AG04449 (cell line): Measurements from ENCODE around the gene INHBE.

Source experiments
- CTCF ChIA-PET: fragments of 350-600 bp; formaldehyde crosslinking; extraction: SDS; loops from one replicate; lab custom pipeline; 2021; ENCODE audit warnings: antibody characterized with exemption; lab: Yijun Ruan, JAX
- POLR2A ChIA-PET: fragments of 400-600, 350-600 bp; formaldehyde crosslinking; extraction: SDS; loops from one replicate; lab custom pipeline; 2020; ENCODE audit warnings: antibody characterized with exemption, inconsistent platforms; lab: Yijun Ruan, JAX
- DNase-seq: peaks from one replicate; pipeline ENCODE4 v3.0.0-alpha.2; 2010; ENCODE audit warnings: low read depth, low spot score
- H3K4me3 ChIP-seq: 2 replicates; pipeline ENCODE4 v1.5.1; 2011; ENCODE audit warnings: low read depth, mild to moderate bottlenecking, control low read depth, low read length
- CTCF ChIP-seq: IDR thresholded peaks from one replicate; pipeline ENCODE4 v1.5.1; 2011; ENCODE audit warnings: mild to moderate bottlenecking, moderate library complexity, low read length, control low read depth, inconsistent platforms; ENCODE audit not compliant: insufficient read depth; ENCODE audit errors: missing control alignments

The INHBE gene

GRCh38 chr12:57473886-57474285 lies 18.8 kb downstream of the INHBE start:
- TF ChIP-seq CTCF = no peak
- ChIA-PET CTCF (interaction anchor here (2.1 to 20.7 kb wide), 2 partner anchors 12 to 19 kb away, joined by 7 to 321 read pairs; partner anchors contain the start of genes GLI1 and INHBE), POLR2A (no interaction called here)
- no peak for DNase-seq
- no peak overlapping the region for H3K4me3 ChIP-seq

- ChIA-PET POLR2A (no interaction called here), CTCF (interaction anchor here (2.1 to 20.7 kb wide), 2 partner anchors 13 to 20 kb away, joined by 7 to 321 read pairs; partner anchors contain the start of genes GLI1 and INHBE)
- no peak overlapping the region for H3K4me3 ChIP-seq
- no peak for TF ChIP-seq CTCF
- no peak for DNase-seq
Measured at GRCh38 chr12:57474430-57474829, 19.3 kb downstream of the INHBE start.

GRCh38 chr12:57474862-57475261 lies 19.8 kb downstream of the INHBE start:
- POLR2A ChIA-PET = interaction anchor here (0.9 to 1.2 kb wide), 2 partner anchors 12 to 45 kb away, joined by 3 read pairs; partner anchors contain the start of gene DDIT3
- CTCF ChIA-PET = interaction anchor here (0.9 to 20.7 kb wide), 4 partner anchors 12 to 20 kb away, joined by 3 to 321 read pairs (median 6); partner anchors contain the start of genes GLI1 and INHBE
- no peak overlapping the region for H3K4me3 ChIP-seq
- no peak for DNase-seq
- no peak for TF ChIP-seq CTCF

- ChIA-PET POLR2A (interaction anchor here (0.9 to 1.2 kb wide), 2 partner anchors 12 to 45 kb away, joined by 3 read pairs; partner anchors contain the start of gene DDIT3), CTCF (interaction anchor here (0.9 to 20.7 kb wide), 4 partner anchors 12 to 21 kb away, joined by 3 to 321 read pairs (median 6); partner anchors contain the start of genes GLI1 and INHBE)
- no peak for DNase-seq
Measured at GRCh38 chr12:57475271-57476161, 20.4 kb downstream of the INHBE start.

GRCh38 chr12:57476162-57476992 lies 21.3 kb downstream of the INHBE start:
- no peak for TF ChIP-seq CTCF
- no peak for DNase-seq
- peak overlapping the region; percentile 25; the same call in 1 of the 2 replicates for H3K4me3 ChIP-seq
- ChIA-PET POLR2A (interaction anchor here (1.2 kb wide), 1 partner anchor 44 kb away, joined by 3 read pairs; the partner anchor contains the start of gene DDIT3), CTCF (interaction anchor here (0.7 to 20.7 kb wide), 3 partner anchors 14 to 57 kb away, joined by 3 to 321 read pairs (median 4); partner anchors contain the start of gene GLI1)

More at GRCh38 chr12:57475271-57476161, 20.4 kb downstream of the INHBE start:
- TF ChIP-seq CTCF = no peak
- H3K4me3 ChIP-seq = peak overlapping the region; percentile 25
